B cell (primary cell): ENCODE measurements around the gene GRK5. TPM values are rescaled to one million over a fixed set of nuclear protein-coding genes. Genes with fewer than 3 reads are reported as not detected.

Experiments
- ATAC-seq: fragments of 200-7000 bp; cut with Tn5 transposase; one replicate; pipeline ENCODE4 v1.10.0; 2021; ENCODE audit warnings: low read depth, mild to moderate bottlenecking, moderate number of reproducible peaks, moderate library complexity
- CTCF ChIA-PET: fragments of 350-600 bp; sonication (Branson Sonifier 250); formaldehyde crosslinking; loops from one replicate; lab custom pipeline; 2021; ENCODE audit warnings: antibody characterized with exemption, inconsistent platforms; lab: Charles Lee
- POLR2A ChIA-PET: fragments of 350-600 bp; sonication (Branson Sonifier 250); formaldehyde crosslinking; loops from one replicate; lab custom pipeline; 2021; ENCODE audit warnings: antibody characterized with exemption; lab: Charles Lee
- DNase-seq: peaks from one replicate; pipeline ENCODE4 v3.0.0; 2013
- H2AFZ ChIP-seq: 2 replicates; pipeline ENCODE4 v1.6.1; 2012; ENCODE audit warnings: mild to moderate bottlenecking, low read depth, low read length; ENCODE audit not compliant: insufficient read depth, poor library complexity, severe bottlenecking
- H3K27ac ChIP-seq, 2 donors: 1 replicate in 1 of 2; 2 replicates in 1 of 2; pipeline ENCODE4 v1.5.1; 2012 to 2013; ENCODE audit warnings: low read length in 2 of 2, mild to moderate bottlenecking in 2 of 2, moderate library complexity in 1 of 2
- H3K27me3 ChIP-seq, 4 experiments: fragments of 200-600 bp in 1 of 4; sonication (generic) in 1 of 4; replicated peaks in 1 of 4; 1 replicate in 2 of 4; 2 replicates in 2 of 4; pipeline versions ENCODE4 v1.6.1 to v1.7.0; 2013 to 2016; ENCODE audit warnings: low read length in 3 of 4, mild to moderate bottlenecking in 2 of 4, mixed read lengths in 1 of 4, moderate library complexity in 1 of 4; ENCODE audit not compliant: insufficient read depth in 4 of 4, control insufficient read depth in 3 of 4; ENCODE audit errors: control extremely low read depth in 1 of 4
- H3K36me3 ChIP-seq, 2 experiments: replicated peaks in 1 of 2; 1 replicate in 1 of 2; 2 replicates in 1 of 2; pipeline versions ENCODE4 v1.6.1 to v1.7.1; 2013; ENCODE audit warnings: low read length in 1 of 2; ENCODE audit not compliant: insufficient read depth in 2 of 2, control insufficient read depth in 1 of 2; ENCODE audit errors: control extremely low read depth in 1 of 2, extremely low read depth in 1 of 2
- H3K4me1 ChIP-seq, 2 donors: fragments of 200-600 bp in 1 of 2; sonication (generic) in 1 of 2; 1 replicate in 1 of 2; 2 replicates in 1 of 2; pipeline versions ENCODE4 v1.5.1 to v1.6.1; 2013 to 2017; ENCODE audit warnings: low read length in 2 of 2; ENCODE audit not compliant: control insufficient read depth in 2 of 2, insufficient read depth in 2 of 2
- H3K4me2 ChIP-seq: replicated peaks from 2 replicates; pipeline ENCODE3; 2012; ENCODE audit warnings: mild to moderate bottlenecking, low read depth, low read length; ENCODE audit not compliant: poor library complexity, severe bottlenecking
- H3K4me3 ChIP-seq, 5 experiments: fragments of 200-600 bp in 1 of 5; sonication (generic) in 1 of 5; 1 replicate in 3 of 5; 2 replicates in 2 of 5; pipeline versions ENCODE4 v1.5.1 to v1.7.0; 2011 to 2016; ENCODE audit warnings: low read length in 4 of 5, mild to moderate bottlenecking in 4 of 5, low read depth in 2 of 5, control low read depth in 1 of 5, moderate library complexity in 1 of 5; ENCODE audit not compliant: insufficient read depth in 1 of 5; ENCODE audit errors: control extremely low read depth in 1 of 5, extremely low read depth in 1 of 5
- H3K79me2 ChIP-seq: fragments of 200-600 bp; sonication (generic); one replicate; pipeline ENCODE4 v1.6.0; 2016; ENCODE audit warnings: low read length; ENCODE audit not compliant: control insufficient read depth, insufficient read depth
- H3K9ac ChIP-seq: fragments of 200-600 bp; sonication (generic); 2 replicates; pipeline ENCODE4 v1.6.1; 2017; ENCODE audit warnings: mild to moderate bottlenecking, low read length, moderate library complexity
- H3K9me3 ChIP-seq, 3 donors: one replicate each; pipeline versions ENCODE4 v1.6.1 to v1.7.1; 2013; ENCODE audit warnings: low read length in 2 of 3; ENCODE audit not compliant: control insufficient read depth in 2 of 3, insufficient read depth in 1 of 3; ENCODE audit errors: control extremely low read depth in 1 of 3
- H4K20me1 ChIP-seq: 2 replicates; pipeline ENCODE4 v1.6.0; 2012; ENCODE audit warnings: mild to moderate bottlenecking, low read length; ENCODE audit not compliant: insufficient read depth, control insufficient read depth, poor library complexity, severe bottlenecking
- H3K27ac Mint-ChIP-seq: one replicate; pipeline ENCODE4 v1.8.0; 2021; ENCODE audit warnings: mixed read lengths
- H3K27me3 Mint-ChIP-seq: one replicate; pipeline ENCODE4 v1.8.0; 2021; ENCODE audit warnings: mixed read lengths
- H3K4me1 Mint-ChIP-seq: one replicate; pipeline ENCODE4 v1.8.0; 2021; ENCODE audit warnings: mixed read lengths
- H3K4me3 Mint-ChIP-seq: one replicate; pipeline ENCODE4 v1.8.0; 2021; ENCODE audit warnings: mixed read lengths
- H3K9me3 Mint-ChIP-seq: one replicate; pipeline ENCODE4 v1.8.0; 2022; ENCODE audit warnings: mixed read lengths; ENCODE audit not compliant: insufficient read depth
- CTCF ChIP-seq: fragments of 200-600 bp; IDR thresholded peaks from one replicate; pipeline ENCODE4 v1.8.0; 2022; ENCODE audit warnings: antibody characterized with exemption, mild to moderate bottlenecking
- EZH2 ChIP-seq: IDR thresholded peaks from 2 replicates; pipeline ENCODE4 v1.6.1; 2012; ENCODE audit warnings: borderline replicate concordance, low read depth, mild to moderate bottlenecking, moderate library complexity, low read length; ENCODE audit not compliant: insufficient read depth, poor library complexity, severe bottlenecking
- WGBS: methylation state at CpG from one replicate; pipeline ENCODE4 v1.1.5; 2013; ENCODE audit warnings: missing lambda C conversion rate; ENCODE audit not compliant: insufficient coverage; 5-methylcytosine and 5-hydroxymethylcytosine counted together
- intact Hi-C: fragments of 100-400 bp; cut with micrococcal nuclease; formaldehyde crosslinking; loops from one replicate; pipeline ENCODE4 v1.10.0; 2022
- polyA plus RNA-seq: library from polyadenylated mRNA; depleted of rRNA; stranded (reverse); fragments of >200 nt; gene quantifications from 2 replicates; pipeline ENCODE4 v1.2.3, GENCODE V29; 2012
- total RNA-seq, 2 donors: library from RNA; stranded (reverse); fragments of 120-200 nt in 1 of 2; gene quantifications; 1 replicate in 1 of 2; 2 replicates in 1 of 2; pipeline versions ENCODE4 v1.2.3 to v1.2.4, GENCODE V29; 2013 to 2022

Gene GRK5
- total and polyA plus RNA-seq, 2 donors (not counting 1 experiment from before 2014, with no cell fraction given), result 21.9 to 54.8 TPM

GRCh38 chr10:119420950-119421875, 213.8 kb downstream of the GRK5 start:
- POLR2A ChIA-PET, result no interaction called here
- Mint-ChIP-seq H3K9me3 (no peaks in the 10 kb centered on the region), H3K4me3 (no peak overlapping the region), H3K27me3 (no peaks in the 10 kb centered on the region), H3K27ac (peak overlapping the region; percentile 32), H3K4me1 (peaks cover 4% of the 10 kb centered on the region)
- H3K4me3 ChIP-seq, result no peak overlapping the region
- peaks cover 26% of the 10 kb centered on the region for H4K20me1 ChIP-seq
- peaks cover 30% of the 10 kb centered on the region for H3K79me2 ChIP-seq
- intact Hi-C loops, result no loop called here
- peaks cover 0 to 33% of the 10 kb centered on the region in 2 experiments for H3K36me3 ChIP-seq
- CTCF ChIA-PET, result interaction anchor here (1.8 to 9.1 kb wide), 5 partner anchors 23 to 222 kb away, joined by 5 to 106 read pairs (median 14); partner anchors contain the start of gene GRK5
- H2AFZ ChIP-seq, result no peak overlapping the region
- 93% methylated on average over 12 of the region's 13 CpGs for WGBS
- H3K9ac ChIP-seq, result no peak overlapping the region
- TF ChIP-seq CTCF (no peak), EZH2 (no peak)
- H3K27ac ChIP-seq, result no peak overlapping the region
- no peak overlapping the region for H3K4me2 ChIP-seq
- ATAC-seq (no peak), DNase-seq (no peak)
- peaks cover 0 to 8% of the 10 kb centered on the region in 2 donors for H3K4me1 ChIP-seq
- H3K27me3 ChIP-seq, result no peaks in the 10 kb centered on the region
- H3K9me3 ChIP-seq, result no peaks in the 10 kb centered on the region
